ENCODE data around the gene PDIA6. TPM values are rescaled to one million over a fixed set of nuclear protein-coding genes. Genes with fewer than 3 reads are reported as not detected.
"Not testable (repeated sequence)": the region's sequence is repeated elsewhere in the genome, so short reads cannot be mapped to it uniquely, and the experiment has no call there.

PDIA6 gene
- total and polyA plus RNA-seq, 2 donors (not counting 1 experiment from before 2014, with no cell fraction given), result 420 to 491 TPM

- Histone ChIP-seq H3K79me2 (ENCODE audit: control insufficient read depth, insufficient read depth, low read length) (no peaks in the 10 kb centered on the region), H2AFZ (ENCODE audit: low read length) (no peak overlapping the region), H3K4me3 (replicated peaks in 1 of 4; ENCODE audit: control extremely low read depth in 1 of 4, insufficient read depth in 1 of 4, low read depth in 3 of 4, low read length in 4 of 4) (no peak overlapping the region), H3K36me3 (ENCODE audit: control insufficient read depth, insufficient read depth, low read length) (peaks cover 25% of the 10 kb centered on the region), H3K27ac (ENCODE audit: insufficient read depth, low read length) (no peak overlapping the region), H4K20me1 (ENCODE audit: control insufficient read depth, extremely low read depth, insufficient read depth, low read length) (no peaks in the 10 kb centered on the region), H3K4me1 (ENCODE audit: control insufficient read depth, extremely low read depth, insufficient read depth, low read length) (no peaks in the 10 kb centered on the region), H3K4me2 (ENCODE audit: extremely low read depth, insufficient read depth, low read length) (no peak overlapping the region), H3K9me3 (ENCODE audit: control insufficient read depth, insufficient read depth, low read depth, low read length) (no peaks in the 10 kb centered on the region), H3K27me3 (ENCODE audit: control insufficient read depth, insufficient read depth, low read length) (no peaks in the 10 kb centered on the region), H3K9ac (ENCODE audit: insufficient read depth, low read length) (no peak overlapping the region)
- TF ChIP-seq EZH2 (IDR thresholded peaks at IDR 0.05; ENCODE audit: low read length, missing control alignments) (no peak), CTCF (conservative IDR thresholded peaks at IDR 0.05 in 1 of 2, IDR thresholded peaks at IDR 0.05 in 1 of 2; ENCODE audit: low read depth in 1 of 2, low read length in 2 of 2) (no peak)
- peak in 1 of 2 donors; percentile 33 for DNase-seq (ENCODE audit: low read depth in 2 of 2)
Measured at GRCh38 chr2:10783421-10783820, 29.2 kb downstream of the PDIA6 start.

DNA sequence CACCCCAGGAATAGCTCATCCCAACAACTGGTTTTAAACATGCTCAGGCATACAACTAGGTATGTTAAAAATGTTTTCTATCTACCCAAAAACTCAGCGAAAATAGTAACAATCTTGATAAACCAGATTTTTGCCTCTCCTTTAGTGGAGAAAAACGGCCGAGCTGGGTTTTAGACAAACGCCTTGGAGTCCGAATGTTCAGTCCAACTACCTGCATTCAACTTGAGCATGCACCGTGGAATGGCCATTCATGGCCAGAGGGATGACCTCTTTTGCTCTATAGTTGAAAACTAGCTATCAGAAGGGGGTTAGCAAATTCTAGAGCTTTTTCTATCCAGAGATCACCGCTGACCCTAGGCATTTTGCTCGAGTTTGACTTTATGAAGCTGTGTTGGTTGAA lies 30.8 kb downstream of the PDIA6 start:
- no peak overlapping the region for H3K9ac ChIP-seq (ENCODE audit: insufficient read depth, low read length)
- TF ChIP-seq EZH2 (IDR thresholded peaks at IDR 0.05; ENCODE audit: low read length, missing control alignments) (no peak), CTCF (conservative IDR thresholded peaks at IDR 0.05 in 1 of 2, IDR thresholded peaks at IDR 0.05 in 1 of 2; ENCODE audit: low read depth in 1 of 2, low read length in 2 of 2) (no peak)
- H3K4me2 ChIP-seq (ENCODE audit: extremely low read depth, insufficient read depth, low read length), result no peak overlapping the region
- no peak overlapping the region for H3K4me3 ChIP-seq (replicated peaks in 1 of 4; ENCODE audit: control extremely low read depth in 1 of 4, insufficient read depth in 1 of 4, low read depth in 3 of 4, low read length in 4 of 4)
- no peak overlapping the region for H3K27ac ChIP-seq (ENCODE audit: insufficient read depth, low read length)
- H3K4me1 ChIP-seq (ENCODE audit: control insufficient read depth, extremely low read depth, insufficient read depth, low read length), result no peaks in the 10 kb centered on the region
- H3K27me3 ChIP-seq (ENCODE audit: control insufficient read depth, insufficient read depth, low read length), result no peaks in the 10 kb centered on the region
- DNase-seq (ENCODE audit: low read depth in 2 of 2), result no peak
- no peaks in the 10 kb centered on the region for H4K20me1 ChIP-seq (ENCODE audit: control insufficient read depth, extremely low read depth, insufficient read depth, low read length)
- no peaks in the 10 kb centered on the region for H3K9me3 ChIP-seq (ENCODE audit: control insufficient read depth, insufficient read depth, low read depth, low read length)
- H3K36me3 ChIP-seq (ENCODE audit: control insufficient read depth, insufficient read depth, low read length), result peaks cover 27% of the 10 kb centered on the region
- H3K79me2 ChIP-seq (ENCODE audit: control insufficient read depth, insufficient read depth, low read length), result no peaks in the 10 kb centered on the region
- no peak overlapping the region for H2AFZ ChIP-seq (ENCODE audit: low read length)

- H3K27me3 ChIP-seq (ENCODE audit: control insufficient read depth, insufficient read depth, low read length); DNase-seq (ENCODE audit: low read depth in 2 of 2); H3K27ac ChIP-seq (ENCODE audit: insufficient read depth, low read length); H3K4me2 ChIP-seq (ENCODE audit: extremely low read depth, insufficient read depth, low read length); H3K4me1 ChIP-seq (ENCODE audit: control insufficient read depth, extremely low read depth, insufficient read depth, low read length); H2AFZ ChIP-seq (ENCODE audit: low read length); H3K4me3 ChIP-seq (replicated peaks in 1 of 4; ENCODE audit: control extremely low read depth in 1 of 4, insufficient read depth in 1 of 4, low read depth in 3 of 4, low read length in 4 of 4); H4K20me1 ChIP-seq (ENCODE audit: control insufficient read depth, extremely low read depth, insufficient read depth, low read length); H3K9me3 ChIP-seq (ENCODE audit: control insufficient read depth, insufficient read depth, low read depth, low read length); H3K79me2 ChIP-seq (ENCODE audit: control insufficient read depth, insufficient read depth, low read length); H3K9ac ChIP-seq (ENCODE audit: insufficient read depth, low read length): not testable (repeated sequence)
- peaks cover 23% of the 10 kb centered on the region for H3K36me3 ChIP-seq (ENCODE audit: control insufficient read depth, insufficient read depth, low read length)
Measured at GRCh38 chr2:10780821-10781220, 31.8 kb downstream of the PDIA6 start.

Measured in fibroblast of lung (primary cell).